T-helper 17 cell (primary cell): ENCODE data around the gene SLIT3. TPM values are rescaled to one million over a fixed set of nuclear protein-coding genes. Genes with fewer than 3 reads are reported as not detected.

Source experiments
- ATAC-seq: fragments of 150-1000 bp; cut with Tn5 transposase; 2 replicates; pipeline ENCODE4 v1.10.0; 2021; ENCODE audit warnings: mild to moderate bottlenecking, moderate library complexity
- DNase-seq, 3 donors: peaks; one replicate each; pipeline versions ENCODE4 v3.0.0 to v3.0.0-alpha.2; 2020 to 2021
- H3K9me3 ChIP-seq: one replicate; pipeline ENCODE4 v1.7.0; 2013; ENCODE audit warnings: low read length, mild to moderate bottlenecking; ENCODE audit not compliant: control insufficient read depth, poor library complexity, severe bottlenecking
- H3K27ac Mint-ChIP-seq: one replicate; pipeline ENCODE4 v1.8.0; 2022; ENCODE audit warnings: mild to moderate bottlenecking, moderate library complexity, mixed read lengths
- H3K27me3 Mint-ChIP-seq: one replicate; pipeline ENCODE4 v1.8.0; 2022; ENCODE audit warnings: mixed read lengths
- H3K36me3 Mint-ChIP-seq: one replicate; pipeline ENCODE4 v1.8.0; 2022; ENCODE audit warnings: low read depth, mixed read lengths
- H3K4me1 Mint-ChIP-seq: one replicate; pipeline ENCODE4 v1.8.0; 2022; ENCODE audit warnings: mild to moderate bottlenecking, mixed read lengths
- H3K4me3 Mint-ChIP-seq: one replicate; pipeline ENCODE4 v1.8.0; 2022; ENCODE audit warnings: mild to moderate bottlenecking, moderate library complexity, mixed read lengths
- total RNA-seq, 4 donors: library from RNA in 2 of 4; stranded (reverse) in 2 of 4; gene quantifications; one replicate each; pipeline ENCODE4 v1.2.3 and lab custom pipeline; 2022 to 2026

Gene SLIT3
- total RNA-seq, 2 donors from 2014 or later: not detected

DNA sequence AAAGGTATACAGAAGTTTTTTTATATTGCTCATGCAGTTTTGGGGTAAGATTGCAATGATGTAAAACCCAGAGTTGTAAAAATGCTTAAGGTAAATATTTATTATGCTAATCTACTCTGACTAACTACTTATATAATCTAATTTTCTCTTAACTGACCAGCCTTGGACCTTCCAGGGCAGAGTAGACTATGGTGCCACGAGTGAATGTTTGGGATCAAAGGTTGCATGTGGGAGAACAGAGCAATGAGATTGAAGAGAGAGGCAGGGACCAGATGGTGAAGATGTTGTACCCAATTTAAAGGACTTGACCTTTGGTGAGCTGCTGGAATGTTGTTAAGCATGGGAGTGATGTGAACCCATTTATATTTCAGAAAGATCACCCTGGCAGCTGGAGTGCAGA lies 686.9 kb downstream of the SLIT3 start:
- no peak overlapping the region for H3K4me3 Mint-ChIP-seq
- H3K36me3 Mint-ChIP-seq: peaks cover 2% of the 10 kb centered on the region
- H3K9me3 ChIP-seq: no peaks in the 10 kb centered on the region
- no peaks in the 10 kb centered on the region for H3K27me3 Mint-ChIP-seq
- ATAC-seq (no peak), DNase-seq (no peak)
- peaks cover 6% of the 10 kb centered on the region for H3K4me1 Mint-ChIP-seq
- no peak overlapping the region for H3K27ac Mint-ChIP-seq

DNA sequence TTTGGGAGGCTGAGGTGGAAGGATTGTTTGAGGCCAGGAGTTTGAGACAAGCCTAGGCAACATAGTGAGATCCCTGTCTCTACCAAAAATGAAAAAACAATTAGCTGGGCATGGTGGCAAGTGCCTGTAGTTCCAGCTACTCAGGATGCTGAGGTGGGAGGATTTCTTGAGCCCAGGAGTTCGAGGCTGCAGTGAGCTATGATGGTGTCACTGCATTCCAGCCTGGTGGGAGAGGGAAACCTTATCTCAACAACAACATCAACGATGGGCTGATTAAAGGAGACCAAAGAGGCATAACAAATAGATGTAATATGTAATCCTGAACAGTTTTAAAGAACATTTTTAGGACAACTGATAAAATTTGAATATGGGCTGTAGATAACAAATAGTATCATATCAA lies 687.5 kb downstream of the SLIT3 start:
- peaks cover 2% of the 10 kb centered on the region for H3K36me3 Mint-ChIP-seq
- H3K27me3 Mint-ChIP-seq: no peaks in the 10 kb centered on the region
- peak overlapping the region; percentile 10 for H3K4me3 Mint-ChIP-seq
- no peak for ATAC-seq
- no peaks in the 10 kb centered on the region for H3K9me3 ChIP-seq
- H3K4me1 Mint-ChIP-seq: peaks cover 9% of the 10 kb centered on the region
- no peak for DNase-seq
- H3K27ac Mint-ChIP-seq: no peak overlapping the region

DNA sequence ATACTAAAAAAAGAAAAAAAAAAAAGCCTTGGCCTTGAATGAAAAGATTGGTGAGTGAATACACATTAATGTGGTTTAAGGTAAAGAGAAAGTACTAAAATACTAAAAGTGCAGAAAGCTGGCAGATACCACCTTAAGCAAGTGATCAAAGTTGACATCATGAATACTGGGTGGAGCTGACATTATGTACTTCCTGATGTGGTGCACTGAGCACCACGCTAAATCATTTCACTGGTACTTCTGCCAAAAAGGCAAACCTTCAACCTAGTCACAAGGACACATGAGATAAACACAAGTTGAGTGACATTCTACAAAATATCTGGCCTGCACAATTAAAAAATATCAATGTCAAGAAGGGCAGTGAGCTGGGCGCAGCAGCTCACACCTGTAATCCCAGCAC lies 687.9 kb downstream of the SLIT3 start:
- H3K36me3 Mint-ChIP-seq: peaks cover 2% of the 10 kb centered on the region
- H3K4me3 Mint-ChIP-seq: peak overlapping the region; percentile 10
- no peak for DNase-seq
- H3K4me1 Mint-ChIP-seq: peaks cover 9% of the 10 kb centered on the region
- H3K9me3 ChIP-seq: no peaks in the 10 kb centered on the region
- peak; percentile 99 for ATAC-seq
- no peak overlapping the region for H3K27ac Mint-ChIP-seq
- no peaks in the 10 kb centered on the region for H3K27me3 Mint-ChIP-seq

DNA sequence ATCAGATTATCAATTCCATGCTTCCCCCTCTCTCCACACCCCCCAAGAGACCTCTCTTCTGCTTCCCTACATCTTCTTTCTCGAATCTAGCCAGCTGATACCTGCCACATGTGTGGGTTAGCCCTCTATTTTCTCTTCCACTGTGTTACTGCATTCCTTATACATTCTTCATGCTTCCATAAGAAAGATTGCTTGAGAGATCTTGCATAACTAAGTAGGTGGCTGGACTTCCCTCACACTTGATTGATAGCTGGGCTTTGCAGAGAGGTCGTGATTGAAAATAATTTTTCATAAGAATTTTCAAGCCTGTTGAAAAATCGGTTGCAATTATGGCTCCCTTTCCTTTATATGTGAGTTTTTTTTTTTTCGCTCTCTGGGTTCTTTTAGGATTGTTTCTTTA lies 688.8 kb downstream of the SLIT3 start:
- peaks cover 2% of the 10 kb centered on the region for H3K36me3 Mint-ChIP-seq
- H3K27me3 Mint-ChIP-seq: no peaks in the 10 kb centered on the region
- H3K27ac Mint-ChIP-seq: no peak overlapping the region
- ATAC-seq (no peak), DNase-seq (no peak)
- peaks cover 9% of the 10 kb centered on the region for H3K4me1 Mint-ChIP-seq
- no peak overlapping the region for H3K4me3 Mint-ChIP-seq
- no peaks in the 10 kb centered on the region for H3K9me3 ChIP-seq
